Right kidney (tissue), 9 donors: Measurements from ENCODE around the gene TRDN.

Source experiments
- DNase-seq: peaks from one replicate; pipeline ENCODE4 v3.0.0-alpha.2; 2016
- long read RNA-seq, 8 donors: transcript quantifications; one replicate each; lab custom pipeline, GENCODE V29; 2026

Gene TRDN, protein sequence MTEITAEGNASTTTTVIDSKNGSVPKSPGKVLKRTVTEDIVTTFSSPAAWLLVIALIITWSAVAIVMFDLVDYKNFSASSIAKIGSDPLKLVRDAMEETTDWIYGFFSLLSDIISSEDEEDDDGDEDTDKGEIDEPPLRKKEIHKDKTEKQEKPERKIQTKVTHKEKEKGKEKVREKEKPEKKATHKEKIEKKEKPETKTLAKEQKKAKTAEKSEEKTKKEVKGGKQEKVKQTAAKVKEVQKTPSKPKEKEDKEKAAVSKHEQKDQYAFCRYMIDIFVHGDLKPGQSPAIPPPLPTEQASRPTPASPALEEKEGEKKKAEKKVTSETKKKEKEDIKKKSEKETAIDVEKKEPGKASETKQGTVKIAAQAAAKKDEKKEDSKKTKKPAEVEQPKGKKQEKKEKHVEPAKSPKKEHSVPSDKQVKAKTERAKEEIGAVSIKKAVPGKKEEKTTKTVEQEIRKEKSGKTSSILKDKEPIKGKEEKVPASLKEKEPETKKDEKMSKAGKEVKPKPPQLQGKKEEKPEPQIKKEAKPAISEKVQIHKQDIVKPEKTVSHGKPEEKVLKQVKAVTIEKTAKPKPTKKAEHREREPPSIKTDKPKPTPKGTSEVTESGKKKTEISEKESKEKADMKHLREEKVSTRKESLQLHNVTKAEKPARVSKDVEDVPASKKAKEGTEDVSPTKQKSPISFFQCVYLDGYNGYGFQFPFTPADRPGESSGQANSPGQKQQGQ
- long read RNA-seq, donor 1, result 0 reads
- long read RNA-seq, donor 2, partial matches to known transcripts, result 0 of 1 reads
- long read RNA-seq, donor 2, other reads (novel, unspliced or antisense), result 0 of 1 reads
- long read RNA-seq, donor 3, result 0 reads
- long read RNA-seq, donor 4, partial matches to known transcripts, result 0 of 1 reads
- long read RNA-seq, donor 4, other reads (novel, unspliced or antisense), result 0 of 1 reads
- long read RNA-seq, donor 5, partial matches to known transcripts, result 0 of 1 reads
- long read RNA-seq, donor 5, other reads (novel, unspliced or antisense), result 0 of 1 reads
- long read RNA-seq, donor 6, result 0 reads
- long read RNA-seq, donor 7, partial matches to known transcripts, result 0 of 1 reads
- long read RNA-seq, donor 7, other reads (novel, unspliced or antisense), result 0 of 1 reads
- long read RNA-seq, donor 8, result 0 reads

DNA sequence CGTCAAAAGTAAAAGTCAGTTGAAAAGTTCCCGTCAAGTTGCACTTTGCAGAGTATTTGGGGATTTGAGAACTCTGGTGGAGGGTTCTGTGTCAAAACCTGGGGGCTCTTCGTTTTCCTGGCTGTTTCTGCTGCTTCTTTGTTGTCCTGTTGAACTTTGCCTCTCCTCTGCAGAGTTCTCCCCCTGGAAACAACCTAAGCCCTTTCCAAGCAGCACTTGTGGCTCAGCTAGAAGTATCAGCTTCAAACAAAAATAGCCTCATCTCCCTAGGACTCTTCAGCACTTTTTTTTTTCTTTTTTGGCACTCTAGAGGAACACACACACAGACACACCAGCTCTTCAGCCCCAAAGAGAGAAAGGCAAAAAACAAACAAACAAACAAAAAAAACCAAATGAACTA is at the start of gene TRDN:
TSS of gene TRDN (minus strand) at position 169 of the 400 bp plus-strand sequence. CDS start 175 bp downstream, outside the sequence.
- peak; percentile 17 for DNase-seq

DNA sequence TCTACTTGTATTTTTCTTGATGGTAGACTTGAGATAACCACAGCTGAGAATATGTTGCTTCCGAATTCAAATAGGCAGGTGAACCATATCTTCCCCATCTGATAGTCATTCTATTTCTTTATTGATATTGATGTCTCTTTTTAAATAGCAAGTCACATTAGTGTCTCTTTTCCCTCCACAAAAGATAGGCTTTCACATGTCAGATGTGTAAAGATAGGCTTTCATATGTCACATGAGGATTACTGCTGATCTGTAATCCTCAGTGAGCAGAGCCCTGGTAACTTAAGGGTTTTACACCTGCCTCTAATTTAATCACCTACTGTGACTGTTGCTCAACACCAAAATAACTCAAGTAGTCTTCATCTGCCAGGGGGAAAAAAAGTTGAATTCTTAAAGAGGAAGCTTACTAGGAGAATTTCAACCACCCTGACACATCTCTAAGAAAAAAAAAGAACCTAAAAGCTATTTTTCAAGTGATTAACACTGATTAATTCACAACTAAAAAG is 45.3 kb upstream of the TRDN start:
- no peak for DNase-seq

DNA sequence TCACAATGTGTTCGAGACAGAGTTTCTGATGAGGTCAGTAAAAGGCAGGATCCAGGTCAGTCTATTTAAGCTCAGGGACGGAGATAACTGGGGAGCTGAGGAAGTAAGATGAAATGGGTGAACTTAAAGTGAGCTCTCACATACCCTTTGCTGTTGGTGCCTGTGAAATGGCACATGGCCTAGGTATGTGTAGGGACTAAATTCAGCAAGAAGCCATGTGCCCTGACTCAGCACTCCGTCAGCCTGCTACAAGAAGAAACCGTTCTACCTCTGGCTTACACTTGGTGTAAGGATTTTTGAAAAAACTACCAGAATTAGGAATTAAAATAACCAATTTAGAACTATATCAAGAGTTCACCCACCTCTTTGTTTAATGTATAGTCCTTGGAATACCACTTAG is 41.1 kb upstream of the TRDN start:
- DNase-seq, result no peak

DNA sequence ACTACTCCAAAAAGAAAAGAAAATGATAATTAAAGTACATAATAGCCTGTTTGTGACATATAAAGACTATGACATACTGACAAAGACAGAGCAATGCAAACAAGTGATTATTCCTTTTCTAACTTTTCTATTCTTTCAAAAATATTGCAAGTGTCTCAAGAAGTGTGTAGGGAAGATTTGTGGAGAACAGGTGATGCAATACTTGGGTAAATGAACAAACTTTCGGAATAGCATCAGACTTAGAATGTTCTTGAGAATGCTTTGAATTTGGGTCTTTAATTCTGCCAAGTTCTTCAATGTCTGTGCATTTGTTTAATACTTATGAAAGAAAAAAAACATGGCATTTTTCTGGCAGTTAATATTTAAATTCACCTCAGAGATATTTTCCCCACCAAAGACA is 40.0 kb upstream of the TRDN start:
- DNase-seq, result no peak

DNA sequence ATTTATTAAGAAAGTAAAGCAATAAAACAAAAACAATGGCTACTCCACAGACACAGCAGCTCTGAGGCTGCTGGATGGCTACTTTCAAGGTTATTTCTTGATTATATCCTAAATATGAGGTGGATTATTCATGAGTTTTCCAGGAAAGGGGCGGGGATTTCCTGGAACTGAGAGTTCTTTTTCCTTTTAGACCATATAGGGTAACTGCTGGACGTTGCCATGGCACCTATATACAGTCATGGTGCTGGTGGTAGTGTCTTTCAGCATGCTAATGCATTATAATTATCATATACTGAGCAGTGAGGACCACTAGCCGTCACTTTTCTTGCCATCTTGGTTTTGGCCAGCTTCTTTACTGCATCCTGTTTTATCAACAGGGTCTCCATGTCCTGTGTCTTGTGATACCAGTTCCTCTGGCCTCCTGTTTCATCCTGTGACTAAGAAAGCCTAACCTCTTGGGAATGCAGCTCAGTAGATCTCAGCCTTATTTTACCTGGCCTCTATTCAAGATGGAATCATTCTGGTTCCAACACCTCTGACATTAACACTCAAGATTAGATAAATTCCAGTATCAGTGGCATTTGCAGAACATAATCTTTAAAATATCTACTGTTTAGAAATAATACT is 32.3 kb upstream of the TRDN start:
- no peak for DNase-seq

DNA sequence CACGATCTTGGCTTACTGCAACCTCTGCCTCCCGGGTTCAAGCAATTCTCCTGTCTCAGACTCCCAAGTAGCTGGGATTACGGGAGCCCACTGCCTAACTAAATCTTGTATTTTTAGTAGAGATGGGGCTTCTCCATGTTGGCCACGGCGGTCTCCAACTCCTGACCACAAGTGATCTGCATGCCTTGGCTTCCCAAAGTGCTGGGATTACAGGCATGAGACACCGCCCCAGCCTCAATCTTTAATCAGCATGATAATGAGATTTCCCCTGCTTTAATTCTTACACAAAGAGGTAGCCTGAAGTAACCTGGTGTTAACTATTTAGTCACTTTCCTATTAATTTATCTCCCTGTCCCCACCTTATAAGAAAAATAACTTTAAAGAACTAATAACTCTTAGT is 31.3 kb upstream of the TRDN start:
- DNase-seq, result no peak

DNA sequence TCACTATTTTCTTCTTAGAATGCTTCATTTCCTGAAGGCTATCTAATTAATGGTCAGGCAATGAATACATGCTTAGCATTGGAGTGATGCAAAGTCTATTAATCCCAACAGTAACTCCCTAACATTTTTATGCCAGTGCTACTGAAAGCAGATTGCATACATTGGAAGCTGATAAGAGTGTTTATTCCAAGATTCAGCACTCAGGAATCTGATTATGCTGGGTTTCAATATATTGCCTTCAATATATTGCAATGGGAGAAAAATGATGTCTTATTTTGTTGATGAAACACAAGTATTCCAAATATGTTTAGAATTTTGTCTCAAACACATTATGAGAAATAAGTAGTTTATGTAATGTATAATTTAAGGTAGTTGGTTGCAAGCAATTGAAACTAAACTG is 26.7 kb upstream of the TRDN start:
- DNase-seq, result no peak

DNA sequence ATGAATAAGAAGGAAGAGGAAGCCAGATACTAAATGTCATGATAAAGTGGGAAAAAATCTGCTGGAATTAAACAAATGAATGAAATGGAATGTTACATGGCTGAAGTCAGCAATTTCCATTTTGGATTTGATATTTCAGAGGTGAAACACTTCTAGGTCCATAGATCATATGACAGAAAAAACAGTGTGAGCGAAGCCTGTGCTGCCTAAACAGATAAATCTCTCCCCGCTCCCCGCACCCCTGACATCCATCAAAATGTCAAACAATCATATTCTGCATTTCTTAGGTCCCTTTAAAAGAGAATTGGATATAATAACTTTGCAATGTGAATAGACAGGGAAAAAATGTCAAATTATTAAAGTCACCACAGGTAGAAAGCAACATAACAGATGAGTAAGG is 26.0 kb upstream of the TRDN start:
- DNase-seq, result no peak

DNA sequence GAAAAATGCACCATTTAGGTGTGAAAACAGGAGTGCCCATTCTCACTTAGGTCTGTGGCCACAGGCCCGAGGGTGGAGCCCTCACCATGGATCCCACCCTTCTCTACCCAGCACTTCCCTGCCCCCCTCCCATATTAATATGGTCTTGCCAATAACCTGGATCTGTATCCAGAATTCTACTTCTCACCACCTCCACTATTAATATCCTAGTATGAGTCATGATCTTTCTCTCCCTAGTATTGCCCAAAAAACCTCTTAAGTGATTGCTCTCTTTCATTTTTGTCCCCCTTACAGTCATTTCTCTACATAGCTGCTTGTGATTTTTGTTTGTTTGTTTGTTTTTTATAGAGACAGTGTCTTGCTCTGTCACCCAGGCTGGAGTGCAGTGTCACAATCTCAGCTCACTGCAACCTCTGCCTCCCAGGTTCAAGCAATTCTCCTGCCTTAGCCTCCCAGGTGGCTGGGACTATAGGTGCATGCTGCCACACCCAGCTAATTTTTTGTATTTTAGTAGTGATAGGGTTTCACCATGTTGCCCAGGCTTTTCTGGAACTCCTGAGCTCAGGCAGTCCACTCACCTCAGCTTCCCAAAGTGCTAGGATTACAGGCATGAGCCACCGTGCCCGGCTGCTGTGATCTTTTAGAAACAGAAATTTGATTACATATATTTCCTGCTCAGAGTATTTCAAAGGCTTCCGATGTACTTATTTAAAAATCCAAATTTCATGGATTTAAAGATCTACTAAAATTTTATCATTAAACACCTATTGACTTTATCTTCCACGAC is 24.5 kb upstream of the TRDN start:
- no peak for DNase-seq

DNA sequence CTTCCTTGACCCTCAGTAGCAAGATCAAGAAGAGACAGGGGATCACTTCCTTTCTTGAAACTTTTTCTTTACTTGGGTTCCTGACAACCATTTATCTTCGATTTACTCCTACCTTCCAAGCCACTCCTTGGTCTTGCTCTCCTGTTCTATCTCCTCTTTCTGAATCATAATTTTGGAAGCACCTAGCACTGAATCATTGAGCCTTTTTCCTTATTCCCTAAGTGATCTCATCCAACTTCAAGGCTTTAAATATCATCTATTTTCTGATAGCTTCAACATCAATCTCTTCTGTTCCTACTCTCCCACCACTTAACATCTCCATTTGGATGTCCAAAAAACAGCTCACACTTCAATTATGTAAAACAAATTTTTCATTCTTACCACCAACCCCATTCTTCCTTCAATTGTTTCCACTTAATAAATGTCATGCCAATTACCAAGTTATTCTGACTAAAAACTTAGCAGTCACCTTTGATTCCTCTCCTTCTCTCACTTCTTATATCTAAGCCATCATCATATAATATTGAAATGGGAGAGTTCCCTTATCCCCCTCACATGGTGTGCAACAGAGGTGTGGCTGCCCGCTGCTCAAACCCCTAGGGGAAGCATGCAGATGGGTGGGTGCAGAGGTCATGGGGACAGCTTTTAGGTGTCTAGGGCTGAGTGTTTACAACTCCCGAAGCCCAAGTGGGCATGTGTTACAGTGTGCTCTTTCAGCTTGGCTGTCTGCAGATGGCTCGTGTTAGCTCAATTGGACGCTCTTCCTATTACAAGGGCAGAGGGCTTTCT is 23.4 kb upstream of the TRDN start:
- DNase-seq, result no peak

DNA sequence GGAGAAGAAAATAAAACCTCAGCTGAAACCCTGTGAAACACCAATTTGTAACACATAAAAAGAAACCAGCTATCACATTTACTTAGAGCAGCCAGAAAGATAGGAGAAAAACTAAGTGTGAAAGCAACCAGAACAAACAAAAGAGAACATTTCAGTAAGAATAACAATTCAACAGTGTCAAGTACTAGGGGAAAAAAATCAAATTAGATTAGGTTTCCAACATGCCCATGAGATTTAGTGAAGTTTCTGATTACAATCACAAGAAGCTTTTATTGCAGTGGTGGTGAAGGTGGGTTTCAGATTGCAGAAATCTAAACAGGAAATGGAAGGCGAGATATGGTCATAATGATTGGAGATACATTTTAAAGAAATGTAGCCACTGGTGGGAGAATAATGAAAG is 22.1 kb upstream of the TRDN start:
- DNase-seq, result no peak

DNA sequence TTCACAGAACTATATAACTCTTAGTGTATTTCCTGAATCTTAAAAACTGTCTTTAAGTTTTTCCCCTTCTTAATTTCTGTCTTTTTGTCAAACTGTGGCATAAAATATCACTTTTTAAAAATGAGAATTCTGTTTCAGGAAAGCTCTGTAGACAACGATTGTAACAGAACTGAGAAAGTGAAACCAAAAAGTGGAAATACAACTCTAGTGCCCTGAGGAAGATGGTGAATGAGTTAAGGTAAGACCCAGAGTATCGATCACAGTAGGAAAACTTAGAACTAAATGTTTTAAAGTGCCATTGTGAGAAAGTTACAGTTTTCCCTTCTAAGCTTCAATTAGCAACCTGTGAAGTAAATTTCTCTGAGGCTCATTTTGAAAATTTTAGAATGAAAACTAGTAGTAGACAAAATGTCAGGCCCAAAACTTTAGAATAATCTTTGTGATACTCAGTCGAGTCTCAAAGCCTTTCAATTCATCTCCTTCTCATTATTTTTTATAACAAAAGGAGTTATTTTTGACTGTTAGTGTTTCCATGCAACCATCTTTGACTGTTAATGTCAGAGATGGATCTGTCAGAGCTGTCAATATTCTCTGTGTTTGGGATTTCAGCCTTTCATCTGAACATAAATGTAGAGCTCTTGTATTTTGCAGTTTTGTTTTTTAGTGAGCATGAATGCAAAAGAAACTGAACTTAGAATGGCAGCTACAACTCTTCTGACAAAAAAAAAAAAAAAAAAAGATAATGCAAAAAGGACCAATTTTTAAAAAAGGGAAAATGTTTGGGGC is 19.0 kb upstream of the TRDN start:
- no peak for DNase-seq

DNA sequence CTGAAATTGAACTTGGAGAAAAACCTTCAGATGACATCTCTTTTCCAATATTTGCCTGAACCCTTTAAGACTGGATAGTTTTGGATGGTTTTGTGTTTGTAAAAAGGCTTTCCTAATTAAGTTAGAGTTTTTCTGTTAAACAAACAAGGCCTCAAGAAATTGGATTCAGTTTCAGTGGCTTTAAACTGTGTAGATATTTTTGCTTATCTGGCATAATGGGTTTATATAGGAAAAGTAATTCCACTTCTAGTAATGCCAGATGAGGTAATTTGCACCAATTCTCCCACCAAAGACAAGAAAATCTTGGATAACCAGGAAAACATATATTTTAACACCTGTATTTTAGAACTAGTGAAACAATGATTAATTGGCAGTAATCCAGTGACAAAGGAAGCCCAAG is 12.0 kb upstream of the TRDN start:
- no peak for DNase-seq

DNA sequence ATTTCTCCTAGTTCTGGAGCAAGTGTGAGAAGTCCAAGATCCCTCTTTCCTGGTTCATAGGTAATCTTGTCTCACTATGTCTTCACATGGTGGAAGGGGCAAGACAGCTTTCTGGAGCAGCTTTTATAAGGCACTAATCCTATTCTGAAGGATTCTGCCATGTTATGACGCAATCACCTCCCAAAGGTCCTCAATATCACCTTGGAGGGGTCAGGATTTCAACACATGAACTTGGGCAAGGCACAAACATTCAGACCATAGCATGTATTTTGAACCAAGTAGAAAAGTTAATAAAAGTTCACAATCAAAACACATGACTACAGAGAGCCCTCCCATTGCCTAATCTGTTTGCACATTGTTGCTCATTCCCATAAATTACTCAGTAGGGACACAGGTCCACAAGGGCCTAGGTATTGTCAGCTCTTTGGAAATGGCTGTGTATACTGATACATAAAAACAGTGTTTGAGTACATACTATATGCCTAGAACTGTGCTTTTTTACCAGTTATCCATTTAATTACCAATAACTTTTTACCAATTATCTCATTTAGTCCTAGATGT is 11.3 kb upstream of the TRDN start:
- no peak for DNase-seq

DNA sequence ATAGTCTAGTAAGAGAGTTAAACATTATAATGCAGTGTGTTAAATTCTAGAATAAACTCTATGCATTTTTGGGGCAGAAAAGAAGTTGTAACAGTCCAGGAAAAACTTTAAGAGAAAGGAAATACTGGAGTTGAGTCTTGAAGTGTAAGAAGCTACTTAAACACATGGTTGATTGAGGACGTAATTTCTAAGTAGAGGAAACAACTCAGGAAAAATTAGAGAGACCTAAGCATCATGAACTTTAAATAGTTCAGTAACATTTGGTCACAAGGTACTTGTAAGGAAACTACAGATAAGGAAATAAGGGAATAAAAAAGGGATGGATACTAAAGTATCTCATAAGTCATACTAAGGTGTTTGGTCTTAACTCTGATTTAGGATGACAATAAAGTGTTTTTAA is 4.7 kb upstream of the TRDN start:
- no peak for DNase-seq

DNA sequence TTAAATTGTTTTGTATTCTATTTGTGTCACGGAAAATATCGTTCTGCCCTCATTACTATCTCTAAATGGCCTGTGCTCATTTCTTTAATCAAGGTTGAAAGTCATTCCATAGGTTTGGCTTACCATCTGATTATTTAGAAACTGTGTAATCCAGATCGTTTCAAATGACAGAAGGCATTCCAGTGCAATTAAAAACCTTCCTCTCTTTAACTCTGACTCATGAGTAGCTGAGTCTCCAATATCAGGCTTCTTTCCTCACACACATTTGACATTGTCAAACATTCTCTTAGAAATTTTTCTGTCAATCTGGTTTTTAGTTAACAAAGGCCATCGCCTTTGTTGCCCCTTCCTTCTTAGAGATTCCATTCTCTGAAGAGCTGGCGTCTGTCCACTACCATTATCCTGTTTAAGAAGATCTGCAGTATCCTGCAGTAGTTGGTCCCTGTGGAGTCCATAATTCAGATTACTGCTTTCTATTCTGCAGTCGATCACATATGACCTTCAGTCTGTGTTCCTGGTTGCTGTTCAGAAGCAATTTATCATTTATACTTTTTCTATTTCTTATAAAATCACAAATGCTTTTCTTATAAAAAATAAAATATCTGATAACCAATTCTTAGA is 3.9 kb upstream of the TRDN start:
- DNase-seq, result no peak

DNA sequence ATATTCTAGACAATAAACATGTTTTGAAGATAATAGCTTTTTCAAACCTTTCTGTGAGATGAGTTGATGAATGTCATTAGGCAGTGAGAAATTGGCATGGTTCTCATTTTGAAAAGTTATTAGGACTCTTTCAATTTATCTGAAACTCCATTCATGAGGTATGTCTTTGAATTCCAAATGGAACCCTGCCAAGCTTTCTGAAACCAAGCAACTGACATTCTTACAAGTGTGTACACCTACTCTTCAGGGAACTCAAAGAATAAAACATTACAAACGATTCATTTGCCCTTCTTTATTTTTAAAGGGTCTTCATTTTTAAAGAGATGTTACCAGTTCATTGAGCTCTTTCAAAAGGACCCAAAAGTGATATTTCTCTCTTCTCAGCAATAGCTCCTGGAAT is 2.1 kb upstream of the TRDN start:
- no peak for DNase-seq

DNA sequence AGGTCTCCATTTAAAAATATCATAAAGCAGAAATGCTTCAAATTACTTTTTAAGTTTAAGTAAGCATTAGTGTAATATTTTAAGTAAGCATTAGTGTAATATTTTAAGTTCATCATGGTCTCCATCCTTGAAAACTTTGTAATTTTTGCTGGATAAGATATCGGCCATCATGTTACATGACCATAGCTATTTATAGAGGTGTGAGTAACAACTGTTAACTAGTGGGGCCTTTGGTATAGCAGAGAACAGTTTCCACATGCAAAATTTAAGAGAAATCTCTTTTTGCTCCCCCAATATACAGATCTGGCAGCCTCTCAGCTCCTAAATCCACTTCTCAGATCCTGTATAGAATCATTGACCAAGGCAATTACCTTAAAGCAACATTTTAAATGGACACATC is 468 bp downstream of the TRDN start:
- DNase-seq, result no peak

DNA sequence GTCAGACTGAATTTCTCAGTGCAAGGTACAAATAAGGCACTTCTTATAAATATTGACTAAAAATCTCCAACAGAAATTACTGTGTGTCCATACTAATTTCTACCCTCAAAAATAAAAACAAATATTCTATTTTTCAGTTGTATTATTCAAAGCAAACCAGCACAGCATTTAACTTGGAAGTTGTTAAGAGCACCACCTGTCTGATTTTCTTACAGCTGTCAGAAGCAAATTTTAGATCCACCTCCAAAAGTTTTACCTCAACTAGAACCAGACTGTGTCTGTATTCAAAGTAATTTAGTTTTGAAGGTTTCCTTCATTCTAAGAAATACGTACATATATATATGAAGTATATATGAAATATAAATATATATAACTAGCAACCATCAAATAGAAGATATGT is 1.2 kb downstream of the TRDN start:
- DNase-seq, result no peak
